Measurements from ENCODE around the gene THAP12.
"Not testable (repeated sequence)": the region's sequence is repeated elsewhere in the genome, so short reads cannot be mapped to it uniquely, and the experiment has no call there.

The THAP12 gene, protein sequence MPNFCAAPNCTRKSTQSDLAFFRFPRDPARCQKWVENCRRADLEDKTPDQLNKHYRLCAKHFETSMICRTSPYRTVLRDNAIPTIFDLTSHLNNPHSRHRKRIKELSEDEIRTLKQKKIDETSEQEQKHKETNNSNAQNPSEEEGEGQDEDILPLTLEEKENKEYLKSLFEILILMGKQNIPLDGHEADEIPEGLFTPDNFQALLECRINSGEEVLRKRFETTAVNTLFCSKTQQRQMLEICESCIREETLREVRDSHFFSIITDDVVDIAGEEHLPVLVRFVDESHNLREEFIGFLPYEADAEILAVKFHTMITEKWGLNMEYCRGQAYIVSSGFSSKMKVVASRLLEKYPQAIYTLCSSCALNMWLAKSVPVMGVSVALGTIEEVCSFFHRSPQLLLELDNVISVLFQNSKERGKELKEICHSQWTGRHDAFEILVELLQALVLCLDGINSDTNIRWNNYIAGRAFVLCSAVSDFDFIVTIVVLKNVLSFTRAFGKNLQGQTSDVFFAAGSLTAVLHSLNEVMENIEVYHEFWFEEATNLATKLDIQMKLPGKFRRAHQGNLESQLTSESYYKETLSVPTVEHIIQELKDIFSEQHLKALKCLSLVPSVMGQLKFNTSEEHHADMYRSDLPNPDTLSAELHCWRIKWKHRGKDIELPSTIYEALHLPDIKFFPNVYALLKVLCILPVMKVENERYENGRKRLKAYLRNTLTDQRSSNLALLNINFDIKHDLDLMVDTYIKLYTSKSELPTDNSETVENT

DNA sequence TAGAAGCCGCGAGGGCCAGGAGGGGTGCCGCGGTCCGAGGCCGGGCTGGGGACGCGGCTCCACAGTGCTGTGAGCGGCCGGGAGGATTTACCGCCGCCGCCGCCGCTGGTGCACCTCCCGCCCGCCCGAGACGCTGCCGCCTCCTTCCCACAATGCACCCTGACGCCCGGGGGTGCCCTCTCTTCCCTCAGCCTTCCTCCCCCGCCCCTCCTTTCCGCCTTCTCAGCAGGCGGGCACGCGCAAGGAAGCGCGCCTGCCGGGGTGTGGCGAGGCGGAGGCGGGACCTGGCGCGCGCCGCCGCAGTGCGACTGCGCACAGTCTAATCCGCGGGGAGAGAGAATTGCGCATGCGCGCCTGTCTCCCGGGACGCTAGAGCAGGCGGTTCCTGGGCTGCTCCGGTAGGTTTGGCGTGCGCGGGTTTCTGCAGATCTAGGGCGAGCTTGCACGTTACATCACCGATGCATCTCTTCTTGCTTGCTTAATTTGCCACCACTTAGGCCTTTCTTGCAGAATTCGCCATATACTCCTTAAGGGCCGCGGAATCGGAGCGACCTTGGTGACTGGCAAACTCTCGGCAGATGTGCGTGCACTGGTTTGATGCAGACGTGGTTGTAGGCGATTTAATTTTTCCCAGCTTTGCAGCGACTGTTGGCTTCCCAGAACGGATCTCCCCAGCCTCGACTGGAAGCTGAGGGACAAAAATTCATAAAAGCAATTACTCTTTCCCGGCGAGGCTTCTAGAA, at the start of gene THAP12, which contains the start of gene GVQW3:
THAP12 (minus strand) TSS at position 156 of the 743 bp plus-strand sequence. CDS start 296 bp downstream, outside the sequence.
GVQW3 (plus strand) TSS at position 347 of the 743 bp plus-strand sequence. CDS start 506 bp downstream, outside the sequence.
- DNase-seq, result peak; percentile 97

DNA sequence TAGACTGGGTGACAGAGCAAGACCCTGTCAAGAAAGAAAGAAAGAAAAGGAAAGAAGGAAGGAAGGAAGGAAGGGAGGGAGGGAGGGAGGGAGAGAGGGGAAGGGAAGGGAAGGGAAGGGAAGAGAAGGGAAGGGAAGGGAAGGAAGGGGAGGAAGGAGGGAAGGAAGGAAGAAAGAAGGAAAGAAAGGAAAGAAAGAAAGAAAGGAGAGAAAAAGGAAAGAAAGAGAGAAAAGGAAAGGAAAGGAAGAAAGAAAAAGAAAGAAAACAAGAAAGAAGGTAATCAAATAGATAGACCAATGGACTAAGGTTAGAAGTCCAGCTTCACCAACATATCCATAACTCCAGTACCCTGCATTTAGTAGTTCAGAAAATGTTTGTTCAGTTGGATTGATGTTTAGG, 45.7 kb upstream of the THAP12 start:
- no peak for DNase-seq

DNA sequence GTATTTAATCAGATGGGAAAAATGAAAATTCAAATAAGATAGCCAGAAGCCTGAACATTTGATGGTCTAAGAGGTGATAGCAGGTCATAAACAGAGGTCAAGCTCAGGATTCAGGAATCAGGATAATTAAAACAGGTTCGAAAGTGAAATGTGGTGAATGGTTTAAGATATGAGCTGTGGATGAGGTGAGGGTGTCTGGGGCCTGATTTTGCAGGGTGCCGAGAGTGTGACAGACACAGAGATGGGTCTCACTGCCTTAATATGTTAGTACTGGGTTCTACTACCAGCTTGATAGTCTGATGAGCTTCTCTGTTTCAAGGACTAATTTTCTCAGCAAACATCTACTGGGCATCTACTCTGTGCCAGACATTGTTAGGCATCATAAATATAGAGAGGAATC, 44.0 kb upstream of the THAP12 start:
- DNase-seq, result no peak

DNA sequence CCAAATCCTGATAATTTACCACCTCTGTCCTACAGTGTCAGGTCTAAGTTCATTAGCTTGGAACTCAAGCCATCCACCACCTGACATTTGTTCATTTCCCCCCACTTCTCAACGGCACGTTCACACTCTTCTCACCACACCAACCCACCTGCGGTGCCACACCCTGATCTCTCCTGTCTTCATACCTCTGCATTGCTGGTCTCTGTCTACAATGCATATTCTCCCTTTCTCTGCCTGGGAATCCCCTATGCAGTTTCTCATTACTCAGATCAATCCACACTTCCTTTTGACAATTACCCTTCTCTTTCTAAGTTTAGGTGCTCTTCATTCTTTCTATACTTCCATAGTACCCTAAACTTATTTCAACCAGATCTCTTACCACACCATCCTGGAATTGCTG, 43.4 kb upstream of the THAP12 start:
- no peak for DNase-seq

DNA sequence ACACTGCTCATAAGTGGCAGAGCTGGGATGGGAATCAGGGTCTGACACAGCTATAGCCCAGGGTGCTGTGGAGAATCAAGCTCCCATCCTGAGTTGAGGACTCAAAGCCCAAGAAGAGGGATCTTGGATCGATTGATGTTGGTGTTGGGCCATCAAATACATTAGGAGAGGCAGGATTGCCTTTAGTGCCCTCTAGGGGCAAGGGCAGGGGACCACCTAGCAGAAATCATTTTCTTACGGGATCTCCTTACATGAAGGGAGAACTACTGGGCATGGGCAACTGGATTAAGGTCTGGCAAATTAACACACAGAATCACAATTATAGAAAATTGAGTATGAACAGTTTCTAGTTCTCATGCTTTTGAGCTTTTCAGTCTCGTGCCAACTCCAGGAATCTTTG, 39.0 kb upstream of the THAP12 start:
- DNase-seq, result no peak

DNA sequence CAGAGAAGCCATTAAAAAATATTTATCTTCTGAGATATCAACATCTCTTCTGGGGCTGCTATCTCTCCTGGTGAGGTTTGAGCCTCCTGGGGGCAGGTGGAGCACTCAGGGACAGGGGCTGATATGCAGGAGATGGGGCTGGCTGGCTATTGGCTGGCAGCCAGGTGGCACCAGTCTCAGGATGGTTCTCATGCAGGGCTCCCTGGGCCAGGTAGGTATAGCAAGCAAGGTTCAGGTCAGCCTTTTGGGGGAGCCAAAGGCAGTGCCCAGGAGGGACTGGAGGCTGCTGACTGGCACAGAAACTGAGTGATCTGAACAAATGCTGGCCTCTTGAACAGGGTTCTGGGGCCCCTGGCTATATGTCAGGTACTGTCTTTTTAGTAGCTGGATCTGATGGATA, 34.1 kb upstream of the THAP12 start:
- no peak for DNase-seq

DNA sequence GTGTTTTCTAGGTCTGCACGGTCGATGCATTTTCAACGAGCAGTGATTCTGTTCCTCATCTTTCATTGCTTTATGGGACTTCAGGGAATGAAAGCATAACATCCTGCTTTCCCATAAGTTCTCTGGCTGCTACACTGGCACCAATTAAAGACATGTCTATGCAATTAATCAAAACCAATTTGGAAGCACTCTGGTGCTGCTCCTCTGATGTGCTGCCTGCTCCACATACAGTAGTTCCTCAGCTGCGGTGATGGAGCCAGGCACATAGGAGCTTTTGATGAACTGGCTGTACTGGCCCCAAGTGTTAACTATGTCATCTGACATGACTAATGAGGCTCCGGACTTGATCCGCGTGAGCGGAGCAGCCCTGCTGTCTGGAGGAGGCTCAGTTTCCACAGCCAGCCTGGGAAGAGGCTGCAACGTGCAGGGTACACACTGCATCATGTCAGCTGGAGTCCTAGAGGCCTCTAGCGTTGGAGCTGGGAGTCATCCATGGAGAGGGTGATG, 30.0 kb upstream of the THAP12 start:
- no peak for DNase-seq

DNA sequence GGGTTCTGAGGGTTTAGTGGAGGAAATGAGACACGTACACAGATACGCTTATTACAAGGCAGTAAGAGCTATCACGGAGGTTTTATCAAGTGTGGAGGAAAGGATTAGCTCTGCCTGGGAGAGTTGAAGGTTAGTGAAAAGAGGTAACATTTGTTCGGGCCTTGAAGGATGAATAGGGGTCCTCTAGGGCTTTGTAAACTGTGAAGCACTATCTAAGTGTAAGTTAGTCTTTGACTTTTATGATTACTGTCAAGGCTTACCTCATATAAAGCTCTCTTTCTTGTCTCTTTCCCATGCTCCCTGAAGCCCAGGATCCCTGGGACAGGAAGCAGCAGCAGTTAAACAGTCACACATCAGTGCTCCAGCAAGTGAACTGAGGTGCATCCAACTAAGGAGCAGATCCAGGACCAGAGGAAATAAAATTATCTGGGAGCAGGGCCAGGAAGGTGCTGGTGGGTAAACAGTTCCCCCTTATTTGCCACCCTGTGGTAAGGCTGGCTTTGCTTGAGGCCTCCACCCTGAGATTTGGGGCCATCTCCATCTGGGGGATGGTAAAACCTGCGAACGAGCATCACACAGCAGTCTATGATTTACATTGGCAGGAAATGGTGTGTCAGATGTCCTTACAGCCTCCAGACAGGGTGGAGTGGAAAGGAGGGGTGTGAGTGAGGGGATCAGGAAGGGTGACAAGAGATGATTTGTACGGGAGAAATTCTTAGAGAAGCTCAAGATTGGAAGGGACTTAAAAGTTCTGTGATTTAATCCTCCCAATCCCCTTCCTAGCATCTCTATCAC, 27.4 kb upstream of the THAP12 start:
- no peak for DNase-seq

DNA sequence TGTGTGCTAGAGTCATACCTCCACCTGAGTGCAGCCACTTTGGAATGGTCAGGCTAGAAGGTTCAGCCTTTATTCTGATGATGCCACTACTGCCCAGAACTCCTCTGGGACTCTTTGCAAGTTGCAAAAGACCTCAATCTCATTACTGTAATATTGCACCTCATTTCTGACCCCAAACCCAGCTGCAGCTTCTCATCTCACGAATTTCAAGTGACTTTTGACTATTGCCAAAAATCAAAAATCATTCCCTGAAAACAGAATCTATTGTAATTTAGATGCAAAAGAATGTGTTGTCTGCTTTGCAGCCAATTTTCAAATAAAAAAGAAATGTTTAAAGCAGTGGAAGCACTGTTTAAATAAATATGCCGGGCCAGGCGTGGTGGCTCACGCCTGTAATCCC, 25.4 kb upstream of the THAP12 start:
- DNase-seq, result no peak

DNA sequence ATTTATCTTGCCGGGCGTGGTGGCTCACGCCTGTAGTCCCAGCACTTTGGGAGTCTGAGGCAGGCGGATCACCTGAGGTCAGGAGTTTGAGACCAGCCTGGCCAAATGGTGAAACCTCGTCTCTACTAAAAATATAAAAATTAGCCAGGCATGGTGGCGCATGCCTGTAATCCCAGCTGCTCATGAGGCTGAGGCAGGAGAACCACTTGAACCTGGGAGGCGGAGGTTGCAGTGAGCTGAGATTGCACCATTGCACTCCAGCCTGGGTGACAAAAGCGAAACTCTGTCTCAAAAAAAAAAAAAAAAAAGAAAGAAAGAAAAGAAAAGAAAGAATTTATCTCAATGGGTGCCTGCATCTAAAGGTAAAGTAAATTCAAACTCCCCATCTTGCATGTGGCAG, 20.6 kb upstream of the THAP12 start:
- DNase-seq, result not testable (repeated sequence)

DNA sequence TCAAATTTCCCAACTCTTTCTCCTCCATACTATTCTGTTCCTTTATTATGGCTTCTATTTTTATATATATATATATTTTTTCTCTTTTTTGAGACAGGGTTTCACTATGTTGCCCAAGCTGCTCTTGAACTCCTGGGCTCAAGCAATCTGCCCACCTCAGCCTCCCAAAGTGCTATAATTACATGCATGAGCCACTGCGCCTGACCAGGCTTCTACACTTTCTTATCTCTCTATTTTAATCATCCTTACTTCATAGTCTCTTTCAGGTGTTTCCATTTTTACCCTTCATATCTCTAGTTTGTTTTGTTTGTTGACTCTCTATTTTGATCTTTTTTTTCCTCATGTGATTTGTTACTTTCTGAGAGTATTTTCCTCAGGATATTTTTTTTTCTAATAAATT, 20.0 kb upstream of the THAP12 start:
- no peak for DNase-seq

DNA sequence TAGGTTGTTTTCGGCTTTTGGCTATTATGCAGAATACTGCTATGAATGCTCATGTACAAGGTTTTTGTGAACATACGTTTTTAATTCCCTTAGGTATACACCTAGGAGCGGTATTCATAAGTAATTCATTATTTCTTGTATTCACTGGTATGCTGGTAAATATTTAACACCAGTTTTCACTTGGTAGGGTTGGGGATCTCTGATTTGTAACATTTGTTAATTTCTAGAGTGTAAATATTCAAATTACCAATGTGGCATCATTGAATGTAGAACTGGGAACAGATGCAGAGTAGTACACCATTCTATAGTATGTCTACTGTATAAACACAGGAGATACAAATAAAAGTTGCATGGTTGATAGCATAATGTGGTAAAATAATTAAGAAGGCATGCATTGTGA, 16.5 kb upstream of the THAP12 start:
- DNase-seq, result no peak

DNA sequence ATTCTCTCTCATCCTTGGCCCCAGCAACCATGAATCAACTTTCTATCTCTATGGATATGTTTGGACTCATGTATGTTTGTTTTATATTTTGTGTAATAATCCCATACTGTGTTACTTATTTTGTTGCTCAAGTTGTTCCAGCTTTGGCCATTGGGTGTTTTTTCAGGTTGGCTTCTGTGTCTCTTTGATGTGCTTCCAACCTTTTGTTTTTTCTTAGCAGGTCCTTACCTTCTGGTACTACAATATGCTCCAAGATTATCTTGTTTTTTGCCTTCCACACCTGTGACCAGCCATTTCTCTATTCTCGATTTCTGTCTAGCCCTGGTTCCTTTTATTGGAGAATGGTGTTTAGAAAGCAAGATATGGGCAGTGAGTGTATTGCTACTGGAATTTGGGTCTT, 14.4 kb upstream of the THAP12 start:
- DNase-seq, result no peak

DNA sequence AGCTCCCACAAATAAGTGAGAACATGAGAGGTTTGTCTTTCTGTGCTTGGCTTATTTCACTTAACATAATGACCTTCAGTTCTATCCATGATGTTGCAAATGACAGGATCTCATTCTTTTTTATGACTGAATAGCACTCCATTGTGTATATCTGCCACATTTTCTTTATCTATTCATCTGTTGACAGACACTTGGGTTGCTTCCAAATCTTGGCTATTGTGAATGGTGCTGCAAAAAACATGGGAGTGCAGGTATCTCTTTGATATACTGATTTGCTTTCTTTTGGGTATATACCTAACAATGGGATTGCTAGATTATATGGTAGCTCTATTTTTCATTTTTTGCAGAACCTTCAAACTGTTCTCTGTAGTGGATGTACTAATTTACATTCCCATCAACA, 13.5 kb upstream of the THAP12 start:
- no peak for DNase-seq

DNA sequence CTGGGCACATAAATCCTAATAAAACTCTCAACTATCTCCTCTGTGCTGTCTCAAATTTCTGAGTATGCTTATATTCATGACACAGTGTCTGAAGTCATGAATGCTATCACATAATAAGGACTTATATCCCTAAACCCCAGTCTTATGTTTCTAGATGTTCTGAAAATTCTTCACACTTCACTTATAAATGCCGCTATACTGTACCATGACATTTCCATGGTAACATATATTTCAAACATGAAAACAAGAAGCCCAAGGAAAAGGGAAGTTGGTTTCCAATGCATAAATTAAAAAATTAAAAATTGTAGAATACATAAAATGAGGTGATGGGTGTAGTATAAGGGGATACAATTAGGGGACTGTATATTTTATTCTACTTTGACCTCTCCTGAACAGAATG, 11.9 kb upstream of the THAP12 start:
- DNase-seq, result no peak

DNA sequence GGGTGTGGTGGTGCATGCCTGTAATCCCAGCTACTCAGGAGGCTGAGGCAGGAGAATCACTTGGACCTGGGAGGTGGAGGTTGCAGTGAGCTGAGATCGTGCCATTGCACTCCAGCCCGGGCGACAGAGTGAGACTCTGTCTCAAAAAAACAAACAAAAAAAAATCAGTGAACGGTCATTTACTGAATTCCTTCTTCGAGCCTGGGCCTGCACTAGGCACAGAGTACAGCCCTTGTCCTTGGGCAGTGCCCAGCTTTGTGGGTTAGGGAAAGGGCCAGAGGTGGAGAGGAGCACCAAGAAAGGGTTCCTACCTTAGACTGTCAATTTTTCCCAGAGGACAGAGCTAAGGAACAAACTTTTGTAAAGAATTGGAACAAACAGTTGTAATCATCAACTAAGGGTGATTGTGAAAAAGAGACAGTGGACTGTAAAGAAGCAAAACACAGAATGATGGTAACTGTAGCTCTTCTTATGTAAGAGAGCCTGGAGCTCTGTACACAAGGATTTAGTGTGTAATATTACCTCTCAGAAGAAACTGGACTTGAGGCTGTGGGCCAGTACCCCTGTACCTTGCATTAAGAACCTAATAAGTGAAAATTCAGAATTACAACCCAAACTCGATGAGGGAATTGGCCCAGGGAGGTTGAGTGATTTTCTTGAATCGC, 11.0 kb upstream of the THAP12 start:
- no peak for DNase-seq

DNA sequence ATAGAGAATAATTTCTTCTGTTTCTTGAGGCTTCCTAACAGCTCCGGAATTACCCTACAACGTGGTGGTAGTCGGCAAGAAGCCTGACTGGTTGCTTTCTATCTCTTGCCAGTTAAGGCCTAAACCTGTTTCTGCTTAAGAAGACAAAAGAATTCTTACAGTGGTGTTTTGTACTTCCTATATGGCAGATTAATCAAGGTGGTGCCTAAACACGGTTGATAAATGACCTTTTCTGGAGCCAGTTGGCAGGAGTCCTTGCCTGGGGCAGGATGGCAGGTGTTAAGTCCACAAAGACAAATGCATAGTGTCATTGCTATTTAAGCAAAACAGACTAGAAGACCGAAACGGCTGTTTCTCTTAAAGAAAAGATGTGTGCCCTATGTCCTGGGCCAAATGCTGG, 10.1 kb upstream of the THAP12 start:
- no peak for DNase-seq

DNA sequence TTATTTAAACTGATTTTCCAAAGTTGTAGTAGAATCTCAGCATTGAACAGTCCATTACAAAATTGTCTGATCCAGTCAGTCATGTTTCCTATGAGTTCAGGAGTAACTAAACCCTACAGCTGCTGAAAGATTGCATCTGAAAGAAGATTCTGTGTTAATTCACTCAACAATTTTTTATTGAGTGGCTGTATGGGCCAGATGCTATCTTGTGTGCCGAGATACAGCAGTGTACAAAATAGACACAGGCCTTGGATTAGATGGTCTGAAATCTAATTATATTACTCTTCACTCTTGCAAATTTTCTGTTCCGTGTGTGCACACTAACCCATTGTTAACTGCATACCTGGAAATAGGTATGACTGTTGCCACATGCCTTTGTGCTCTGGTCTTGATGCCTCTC, 7.5 kb upstream of the THAP12 start:
- no peak for DNase-seq

DNA sequence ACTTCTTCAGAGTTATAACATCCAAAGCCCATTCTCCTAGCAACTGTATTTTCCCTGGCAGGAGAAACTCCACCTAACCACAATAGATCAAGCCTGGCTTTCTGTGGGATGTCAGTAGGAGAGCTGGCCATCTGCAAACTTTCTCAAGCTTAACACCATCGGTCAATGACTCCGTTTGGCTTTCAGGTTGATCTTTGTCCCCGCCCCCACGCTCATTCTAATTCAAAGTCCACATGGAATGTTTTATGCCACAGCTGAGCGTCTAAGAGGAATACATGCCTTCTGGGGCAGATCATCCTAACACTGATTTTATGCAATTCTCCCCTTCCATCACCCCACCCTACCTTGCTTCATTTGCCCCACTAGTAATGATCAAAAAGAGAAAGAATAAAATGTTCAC, 5.0 kb upstream of the THAP12 start:
- no peak for DNase-seq

DNA sequence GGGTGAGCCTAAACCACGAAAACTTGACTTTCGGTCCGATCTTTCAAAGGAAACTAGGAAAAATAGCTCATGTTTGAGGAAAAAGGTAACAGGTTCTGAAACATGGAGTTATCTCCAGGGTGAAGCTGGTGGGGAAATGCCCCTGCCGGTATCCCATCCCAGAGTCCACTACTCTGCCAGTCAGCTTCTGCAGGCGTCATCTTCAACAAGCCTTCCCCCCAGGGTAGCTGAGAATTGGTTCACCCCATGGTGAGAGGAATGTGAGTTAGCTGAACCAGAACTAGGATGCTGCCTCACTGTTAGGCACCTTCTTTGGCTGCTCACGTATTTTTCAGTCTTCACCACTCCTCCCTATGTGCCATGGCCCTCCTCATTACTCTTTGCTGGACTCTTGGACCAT, 1.3 kb upstream of the THAP12 start:
- no peak for DNase-seq

DNA sequence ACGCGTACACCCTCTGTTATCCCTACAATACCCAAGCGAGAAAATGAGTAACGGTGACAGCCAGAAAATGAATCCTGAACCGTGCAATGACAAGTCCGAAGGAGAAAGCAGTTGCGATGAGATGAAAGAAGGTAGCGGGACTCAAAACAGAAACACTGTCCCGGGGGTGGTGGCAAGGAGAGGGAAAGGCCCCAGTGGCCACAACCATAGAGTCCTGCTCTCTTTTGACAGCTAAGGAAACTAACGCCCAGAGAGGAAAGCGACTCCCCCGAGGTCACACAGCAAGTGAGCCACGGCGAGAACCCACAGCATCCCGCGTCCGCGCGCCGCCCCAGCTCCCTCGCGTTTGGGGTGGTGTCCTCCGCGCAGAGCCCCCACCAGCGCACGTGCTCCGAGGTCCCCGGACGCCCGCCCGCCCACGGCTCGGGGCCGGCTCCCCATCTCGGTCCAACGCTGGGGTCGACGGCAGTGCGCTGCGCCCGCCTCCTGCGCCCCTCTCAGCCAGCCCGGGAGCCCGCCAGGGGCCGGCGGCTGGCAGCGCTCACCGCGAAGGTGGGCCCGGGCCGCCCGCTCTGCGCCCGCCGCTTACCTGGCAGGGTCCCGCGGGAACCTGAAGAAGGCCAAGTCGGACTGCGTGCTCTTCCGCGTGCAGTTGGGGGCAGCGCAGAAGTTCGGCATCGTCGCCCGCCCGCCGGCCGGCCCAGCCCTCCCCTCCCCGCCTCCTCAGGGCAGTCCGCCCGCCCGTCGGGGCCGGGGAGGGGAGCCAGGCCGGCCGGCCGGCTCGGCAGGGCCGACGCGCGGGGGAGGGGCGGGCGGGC, 564 bp downstream of the THAP12 start:
- DNase-seq, result no peak
